ENCODE measurements around the gene DGKH.

GRCh38 chr13:42155251-42155650, 106.8 kb downstream of the DGKH start:
- no peak for TF ChIP-seq YY1 (IDR thresholded peaks at IDR 0.05; ENCODE audit: low read depth)
- no peak for TF ChIP-seq RAD21 (IDR thresholded peaks at IDR 0.05; ENCODE audit: low read depth)
- no peak for TF ChIP-seq CEBPB (IDR thresholded peaks at IDR 0.05)
- TF ChIP-seq MAX (IDR thresholded peaks at IDR 0.05), result no peak
- no peak for TF ChIP-seq EP300 (IDR thresholded peaks at IDR 0.05; ENCODE audit: borderline replicate concordance)
- no peak for TF ChIP-seq REST (IDR thresholded peaks at IDR 0.05; ENCODE audit: low read depth)
- TF ChIP-seq TAF1 (IDR thresholded peaks at IDR 0.05; ENCODE audit: low read depth), result no peak
- no peak for TF ChIP-seq TCF12 (IDR thresholded peaks at IDR 0.05; ENCODE audit: low read depth)
- TF ChIP-seq CREB1 (IDR thresholded peaks at IDR 0.05; ENCODE audit: low read depth), result no peak
- no peak for TF ChIP-seq NFIC (IDR thresholded peaks at IDR 0.05)
- no peak for TF ChIP-seq TEAD4 (IDR thresholded peaks at IDR 0.05)
- TF ChIP-seq USF1 (IDR thresholded peaks at IDR 0.05), result no peak

Data from Ishikawa (cell line).